Activated CD4-positive, alpha-beta T cell treated with anti-CD3 and anti-CD28 coated beads for 24 hours (primary cell): ENCODE data around the gene GRM4.

Experiments
- DNase-seq, 2 donors: peaks; one replicate each; pipeline ENCODE4 v3.0.0-alpha.2; 2020; ENCODE audit warnings: low read depth in 2 of 2

Gene GRM4

DNA sequence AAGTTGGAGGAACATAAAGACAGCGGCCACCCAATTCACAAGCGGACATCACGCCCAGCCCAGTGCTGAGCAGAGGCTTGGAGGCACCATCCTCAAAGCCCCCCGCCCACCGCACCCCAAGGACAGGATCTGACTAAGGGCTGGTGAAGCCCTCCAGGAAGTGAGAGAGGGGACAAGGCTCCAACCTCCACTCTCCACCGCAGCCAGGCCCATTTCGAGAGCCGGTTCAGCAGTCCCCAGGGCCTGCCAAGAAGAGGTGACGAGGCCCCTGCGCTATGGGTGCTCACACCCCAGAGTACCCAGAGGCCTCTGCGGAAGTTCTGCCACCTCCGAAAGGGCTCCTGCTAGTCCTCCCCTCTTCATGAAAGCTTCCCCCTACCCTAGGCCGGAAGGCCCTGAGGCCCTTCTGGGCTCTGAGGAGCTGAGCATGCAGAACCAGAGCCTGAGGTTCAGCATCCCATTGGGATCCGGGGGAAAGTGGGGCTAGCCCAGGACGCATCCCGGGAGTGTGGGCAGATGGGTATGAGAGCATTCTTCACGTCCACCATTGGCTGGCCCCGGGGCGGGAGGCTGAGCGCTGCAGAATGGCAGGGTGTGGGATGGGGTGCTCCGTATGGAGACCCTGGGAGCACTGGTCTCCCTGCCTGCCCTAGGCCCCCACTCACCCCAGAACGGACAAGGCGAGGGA is 2.5 kb downstream of the GRM4 start:
- DNase-seq, result no peak

DNA sequence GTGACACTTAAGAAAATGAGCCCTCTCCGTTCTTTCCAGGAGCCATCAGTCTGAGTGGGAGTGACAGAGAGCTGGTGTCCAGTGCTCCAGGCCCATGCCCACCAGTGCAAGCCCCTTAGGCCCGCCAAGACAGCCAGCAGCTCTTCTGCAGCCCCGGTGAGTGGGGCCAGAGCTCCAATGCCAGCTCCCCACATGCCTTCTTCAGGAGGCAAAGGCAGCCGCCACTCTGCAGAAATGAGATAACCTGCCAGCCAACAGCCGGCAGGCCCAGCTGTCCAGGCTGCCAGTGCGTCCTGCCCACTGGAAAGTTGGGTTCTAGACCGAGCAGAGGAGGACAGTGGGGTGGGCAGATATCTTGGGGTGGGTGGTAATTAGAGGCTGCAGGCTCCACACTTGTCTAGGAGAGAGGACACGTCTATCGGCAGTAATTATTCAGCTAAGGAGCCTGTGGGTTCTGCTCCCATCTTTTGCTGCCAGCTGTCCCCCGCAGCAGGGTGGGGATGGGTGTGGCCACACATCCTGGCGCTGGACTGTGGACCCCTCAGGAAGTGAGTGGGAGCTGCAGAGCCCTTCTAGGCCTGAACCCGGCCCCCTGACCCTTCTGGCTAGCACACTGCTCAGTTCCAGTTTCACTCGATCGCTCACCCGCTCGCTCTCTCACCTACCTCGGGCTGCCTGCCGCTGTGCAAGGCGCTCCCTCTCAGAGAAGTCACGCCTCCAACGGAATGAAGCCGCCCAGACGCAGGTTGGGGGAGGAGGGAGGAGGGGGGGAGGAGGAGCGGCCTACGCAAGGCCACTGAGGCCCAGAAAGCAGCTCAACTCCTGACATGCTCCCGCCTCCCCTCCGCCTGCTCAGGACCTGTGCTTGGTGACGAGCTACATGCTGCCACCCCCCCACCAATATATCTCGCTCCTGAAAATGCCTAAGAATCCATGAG is 3.6 kb downstream of the GRM4 start:
- DNase-seq, result no peak

DNA sequence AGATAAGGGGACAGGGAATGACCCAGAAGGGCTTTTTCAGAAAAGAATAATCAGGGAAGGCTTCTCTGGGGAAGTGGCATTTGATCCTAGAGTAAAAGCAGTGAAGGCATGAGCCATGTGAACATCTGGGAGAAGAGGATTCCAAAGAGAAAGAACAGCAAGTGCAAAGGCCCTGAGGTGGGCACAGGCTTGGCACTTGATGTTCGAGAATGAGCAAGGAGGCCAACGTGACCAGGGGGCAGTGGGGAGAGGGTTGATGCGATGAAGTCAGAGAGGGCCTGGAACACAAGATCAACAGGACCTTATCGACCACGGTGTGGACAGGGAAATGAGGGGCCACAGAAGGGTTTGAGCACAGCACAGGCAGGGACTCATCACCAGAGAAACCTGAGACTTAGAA is 5.8 kb downstream of the GRM4 start:
- DNase-seq, result no peak

DNA sequence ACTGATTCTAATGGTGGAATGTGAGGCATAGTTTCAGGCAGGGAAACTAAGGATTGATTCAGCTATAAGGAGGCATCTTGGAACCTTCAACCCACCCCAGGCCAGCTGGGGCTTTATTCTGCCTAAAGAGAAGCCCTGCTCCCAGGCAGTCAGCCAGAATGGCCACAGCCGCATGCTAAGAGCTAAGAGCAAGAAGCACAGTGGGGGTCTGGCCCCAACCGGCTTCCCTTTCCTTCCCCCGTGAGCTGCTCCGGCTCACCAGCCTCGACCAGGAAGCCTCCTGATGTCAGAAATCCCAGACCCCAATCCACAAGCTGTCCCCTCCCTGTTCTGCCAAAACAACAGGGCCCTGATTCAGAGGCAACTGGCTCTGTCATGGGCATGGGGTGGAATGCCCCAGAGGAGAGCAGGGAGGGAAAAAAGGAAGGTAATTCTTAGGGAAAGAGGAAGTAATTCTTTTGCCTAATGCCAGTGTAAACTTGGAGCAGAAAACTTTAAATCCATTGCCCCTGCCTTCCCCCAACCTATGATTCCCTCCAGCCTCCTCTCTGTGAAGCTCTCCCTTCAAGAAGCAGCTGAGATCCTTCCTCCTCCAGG is 6.9 kb downstream of the GRM4 start:
- DNase-seq, result no peak

DNA sequence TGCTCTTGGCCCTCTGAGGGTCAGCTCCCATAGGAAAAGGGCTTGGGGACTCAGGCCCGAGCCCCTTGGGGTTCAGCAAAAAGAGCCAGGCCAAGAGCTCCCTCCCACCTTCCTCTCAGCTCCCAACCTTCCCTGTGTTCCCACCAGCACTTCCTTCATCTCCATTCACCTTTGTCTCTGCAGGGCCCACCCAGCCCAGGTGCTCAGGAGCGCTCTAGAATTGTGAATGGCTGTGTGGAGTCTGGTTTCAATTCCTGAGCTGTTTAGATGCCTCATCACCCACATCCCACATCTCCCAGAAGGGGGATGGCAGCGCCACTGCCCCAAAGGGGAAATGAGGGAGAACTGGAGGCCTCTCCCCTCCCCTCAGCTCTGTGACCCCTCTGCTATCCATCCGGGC is 7.7 kb downstream of the GRM4 start:
- no peak for DNase-seq

DNA sequence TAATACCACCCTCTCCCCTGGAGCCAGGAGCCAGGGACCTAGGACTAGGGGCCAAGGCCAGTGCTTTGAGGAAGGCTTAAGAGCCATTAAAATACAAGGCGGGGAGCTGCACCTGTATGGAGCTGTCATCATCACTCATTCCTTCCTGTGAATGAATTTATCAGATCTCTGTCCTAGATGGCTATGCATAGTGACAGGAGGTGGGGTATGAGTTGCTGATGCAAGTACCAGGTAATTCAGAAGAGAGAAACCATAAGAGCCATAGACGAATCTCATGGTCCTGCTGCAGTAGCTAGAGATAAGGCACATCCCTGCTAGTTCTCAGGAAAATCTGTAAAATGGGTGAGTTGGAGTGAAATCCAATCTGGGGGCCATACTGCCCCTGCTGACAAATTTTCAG is 10.3 kb downstream of the GRM4 start:
- no peak for DNase-seq

DNA sequence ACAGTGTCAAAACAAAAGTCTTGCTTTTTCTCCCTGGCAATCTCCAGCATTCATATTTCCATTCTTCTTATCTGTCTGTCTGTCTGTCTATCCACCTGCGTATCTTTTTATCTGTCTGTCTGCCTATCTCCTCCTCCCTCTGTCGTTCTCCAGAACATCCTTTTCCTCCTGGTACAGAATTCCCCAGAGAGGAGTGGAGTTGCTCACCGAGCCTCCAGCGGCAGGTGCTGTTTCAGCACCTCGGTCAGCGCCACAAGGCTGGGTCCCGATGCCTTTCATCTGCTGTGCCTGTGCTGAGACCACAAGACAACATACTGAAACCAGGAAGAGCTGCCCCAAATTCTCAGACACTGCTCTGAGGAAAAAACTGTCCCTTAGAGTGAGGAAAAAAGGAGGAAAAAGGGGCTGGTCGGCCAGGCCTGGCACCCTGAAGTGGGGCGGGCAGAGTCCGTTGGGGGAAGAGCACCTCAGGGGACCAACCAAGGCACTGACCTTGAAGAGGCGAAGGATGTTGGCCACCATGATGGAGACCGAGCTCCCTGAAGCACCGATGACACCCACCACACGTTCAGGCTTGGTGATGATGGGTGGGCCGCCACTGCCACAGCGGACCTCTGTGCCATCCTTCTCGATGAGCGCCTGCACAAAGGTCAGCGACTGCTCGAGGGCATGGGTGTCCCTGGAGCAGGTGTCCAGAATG is 13.3 kb downstream of the GRM4 start:
- DNase-seq, result no peak

DNA sequence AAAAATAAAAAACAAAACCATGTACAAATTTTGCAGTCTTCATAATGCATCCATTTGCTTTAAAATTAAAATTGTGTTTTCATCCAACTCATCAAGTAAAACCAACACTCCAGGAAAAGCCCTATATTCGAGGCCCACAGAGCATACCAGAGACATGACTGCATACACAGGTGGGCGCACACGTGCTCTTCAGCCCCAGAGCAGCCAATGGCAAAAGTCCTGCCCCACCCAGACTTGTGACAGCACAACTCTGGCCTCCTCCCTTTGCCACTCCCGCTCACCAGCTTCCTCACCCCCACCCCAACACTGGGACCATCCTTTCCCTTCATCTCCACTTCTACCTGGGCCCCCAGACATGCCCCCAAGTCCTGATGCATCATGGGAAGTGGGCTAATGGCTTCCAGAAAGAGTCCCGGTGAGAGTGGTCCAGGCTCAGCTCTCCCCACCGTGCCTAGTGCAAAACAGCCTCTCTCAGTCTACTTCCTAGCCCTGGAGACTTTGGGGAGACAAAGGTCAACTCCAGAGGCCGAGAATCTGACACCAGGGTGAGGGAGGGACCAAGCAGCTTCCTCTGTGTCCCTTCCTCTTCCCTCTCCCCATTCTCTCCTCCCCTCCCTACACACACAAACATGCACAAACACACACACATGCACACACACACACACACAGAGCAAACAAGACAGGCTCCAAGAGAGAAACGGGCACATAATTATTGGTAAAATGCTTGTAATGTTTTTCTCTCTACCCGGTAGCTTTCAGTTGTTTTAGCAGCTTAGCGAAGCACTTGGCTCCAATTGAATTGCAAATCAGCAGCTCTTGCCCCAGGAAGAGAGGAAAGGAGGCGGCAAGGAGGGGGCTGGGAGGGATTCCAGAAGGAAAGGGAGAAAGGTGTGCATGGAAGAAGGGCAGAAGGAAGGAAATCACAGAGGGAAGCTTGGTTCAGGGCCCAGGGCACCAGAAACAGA is 14.3 kb downstream of the GRM4 start:
- no peak for DNase-seq

DNA sequence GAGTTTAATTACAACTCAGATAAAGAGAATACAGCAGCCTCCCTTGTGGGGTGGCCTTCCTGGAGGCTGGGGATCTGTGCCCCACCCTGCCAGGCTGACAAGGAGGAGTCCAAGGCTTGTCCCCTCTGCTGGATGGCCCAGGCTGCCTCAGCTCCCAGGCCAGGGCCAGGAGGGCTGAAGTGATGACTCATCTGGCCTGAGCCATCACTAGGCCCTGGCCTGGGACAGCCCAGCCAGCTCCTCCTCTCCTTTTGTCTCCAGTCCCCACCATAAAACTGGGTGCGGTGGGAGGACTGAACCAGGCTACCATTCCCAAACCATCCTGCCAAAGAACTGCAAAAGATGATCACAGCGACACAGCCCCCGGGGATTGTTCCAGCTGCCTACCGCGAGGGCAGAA is 15.0 kb downstream of the GRM4 start:
- DNase-seq, result no peak

DNA sequence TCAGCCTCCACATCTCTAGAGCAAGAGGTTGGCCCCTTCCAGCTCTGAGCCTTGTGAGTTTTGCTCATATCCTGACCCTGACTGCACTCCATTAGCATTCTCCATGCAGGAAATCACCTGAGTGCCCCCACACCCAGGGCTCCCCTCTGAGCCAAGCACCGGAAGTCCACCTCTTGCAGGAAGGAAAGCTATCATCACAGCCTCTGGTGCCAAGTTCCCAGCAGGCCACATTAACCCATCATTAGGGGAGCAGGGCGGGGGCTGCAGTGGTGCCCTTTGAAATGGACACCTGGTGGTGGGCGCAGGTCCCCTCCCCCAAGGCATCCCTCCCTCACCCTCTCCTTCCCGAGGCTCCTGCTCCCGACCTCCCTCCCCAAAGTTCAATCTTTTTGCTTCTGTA is 16.1 kb downstream of the GRM4 start:
- DNase-seq, result no peak

DNA sequence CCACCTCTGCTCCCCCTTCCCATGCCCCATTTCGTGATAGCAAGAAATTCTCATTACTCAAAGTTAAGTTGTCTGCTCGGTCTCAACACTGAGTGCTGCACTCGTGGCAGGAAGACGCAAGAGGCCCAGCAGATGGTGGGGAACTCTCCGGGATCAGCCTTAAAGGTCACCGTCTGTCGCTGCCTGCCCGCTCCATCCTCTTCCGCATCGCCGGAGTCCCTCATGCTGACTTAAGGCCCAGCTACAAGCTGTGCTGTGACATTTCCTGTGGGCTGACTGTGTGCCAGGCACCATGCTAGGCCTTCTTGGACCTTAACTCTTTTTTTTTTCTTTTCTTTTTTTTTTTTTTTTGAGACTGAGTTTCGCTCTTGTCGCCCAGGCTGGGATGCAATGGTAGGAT is 17.8 kb downstream of the GRM4 start:
- DNase-seq, result no peak

DNA sequence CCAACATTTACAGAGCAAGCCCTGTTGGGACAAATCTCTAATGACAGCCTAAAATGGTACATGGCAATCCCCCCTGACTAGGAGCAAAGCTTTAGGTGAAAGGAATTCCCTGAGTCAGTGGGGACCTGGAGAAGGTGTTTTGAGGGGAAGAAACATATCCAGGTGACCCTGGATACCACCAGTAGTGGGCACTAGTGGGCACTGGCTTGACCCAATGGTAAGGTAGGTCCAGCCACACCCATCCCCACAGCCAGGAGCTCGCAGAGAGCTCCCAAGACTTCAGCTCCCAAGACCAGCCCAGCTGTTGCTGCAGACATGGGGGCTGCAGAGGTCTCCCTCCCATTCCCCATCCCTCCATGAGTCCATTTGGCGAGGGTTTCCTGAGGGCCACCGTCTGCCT is 19.5 kb downstream of the GRM4 start:
- no peak for DNase-seq

DNA sequence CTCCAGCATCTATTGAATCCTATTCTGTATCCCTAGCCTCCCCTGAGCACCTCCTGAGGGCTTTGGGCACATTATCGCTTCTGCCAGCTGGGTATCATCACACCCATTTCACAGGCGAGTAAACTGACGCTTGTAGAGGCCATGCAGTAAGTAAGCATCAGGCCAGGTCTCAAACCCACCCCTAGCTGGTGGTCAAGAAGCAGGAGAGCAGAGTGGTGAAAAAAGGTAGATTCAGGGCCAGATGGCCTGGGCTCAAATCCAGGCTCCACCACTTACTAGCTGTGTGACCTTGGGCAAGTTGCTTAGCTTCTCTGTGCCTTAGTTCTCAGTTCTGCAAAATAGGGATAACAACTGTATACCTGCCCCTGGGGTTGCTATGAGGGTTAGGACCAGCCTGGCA is 19.9 kb downstream of the GRM4 start:
- DNase-seq, result no peak

DNA sequence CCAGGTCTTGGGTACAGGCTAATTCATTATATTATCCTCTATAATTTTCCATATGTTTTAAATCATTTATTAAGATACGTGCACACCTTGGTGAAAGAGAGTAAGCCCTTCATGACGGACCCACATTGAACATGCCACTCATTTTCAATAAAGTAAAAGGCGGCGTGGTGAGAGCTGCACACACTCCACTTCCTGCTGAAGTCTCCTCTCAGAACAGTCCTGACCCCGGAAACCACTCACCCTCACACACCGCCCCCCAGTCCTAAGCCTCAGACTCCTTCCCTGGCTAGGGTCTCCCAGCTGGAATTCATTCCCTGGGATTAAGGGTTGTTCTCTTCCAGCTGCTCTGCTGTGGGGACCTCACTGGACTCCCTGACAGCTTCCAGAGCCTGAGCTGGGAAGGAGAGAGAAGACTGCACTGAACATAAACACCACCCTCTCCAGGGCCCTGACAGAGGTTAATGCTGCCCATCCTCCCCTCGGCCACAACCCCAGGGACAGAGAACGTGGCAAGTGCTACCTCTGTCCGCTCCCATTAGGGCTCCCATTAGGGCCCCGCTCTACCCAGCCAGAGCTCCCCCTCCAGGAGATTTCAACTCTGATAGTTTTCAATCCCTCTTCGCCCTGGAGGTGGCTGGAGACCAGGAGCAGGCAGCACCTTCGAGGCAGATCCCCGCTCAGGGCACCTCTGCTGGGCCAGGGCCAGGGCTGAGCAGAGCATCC is 24.8 kb downstream of the GRM4 start:
- DNase-seq, result no peak

DNA sequence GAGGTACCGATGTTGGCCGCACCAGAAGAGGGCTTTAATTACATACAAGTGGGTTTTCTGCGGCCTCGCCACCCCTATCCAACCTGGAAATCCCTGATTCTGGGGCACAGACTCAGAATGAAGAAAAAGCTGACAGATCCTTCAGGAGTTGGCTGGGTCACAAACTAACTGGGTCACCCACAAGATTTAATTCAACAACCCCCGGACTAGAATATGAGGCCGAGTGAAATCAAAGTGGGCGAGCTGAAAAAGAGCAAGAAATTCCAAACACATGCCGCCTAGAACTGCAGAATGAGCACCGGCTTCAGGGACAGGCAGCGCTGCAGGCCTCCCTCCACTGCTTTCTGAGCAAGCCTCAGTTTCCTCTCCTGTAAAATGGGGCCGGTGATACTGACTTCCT is 30.0 kb downstream of the GRM4 start:
- no peak for DNase-seq

DNA sequence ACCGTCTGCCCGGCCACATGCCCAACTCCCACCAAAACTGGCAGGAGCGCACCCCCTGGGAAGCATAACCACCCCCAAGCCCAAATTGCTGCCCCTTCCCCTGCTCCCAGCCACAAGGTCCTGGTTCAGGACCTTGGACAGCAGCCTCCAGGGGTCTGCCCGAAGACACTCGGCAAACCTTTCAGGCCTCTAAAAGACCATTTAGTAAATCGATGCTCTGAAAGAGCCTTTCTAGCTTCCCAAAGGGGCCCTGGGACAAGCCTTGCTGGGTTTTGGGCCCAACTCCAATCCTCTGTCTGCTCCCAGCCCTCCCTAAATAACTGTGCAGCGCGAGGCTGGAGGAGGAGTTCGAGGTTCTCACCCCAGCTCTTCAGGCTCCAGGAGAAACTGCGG is 30.5 kb downstream of the GRM4 start:
- DNase-seq, result no peak

DNA sequence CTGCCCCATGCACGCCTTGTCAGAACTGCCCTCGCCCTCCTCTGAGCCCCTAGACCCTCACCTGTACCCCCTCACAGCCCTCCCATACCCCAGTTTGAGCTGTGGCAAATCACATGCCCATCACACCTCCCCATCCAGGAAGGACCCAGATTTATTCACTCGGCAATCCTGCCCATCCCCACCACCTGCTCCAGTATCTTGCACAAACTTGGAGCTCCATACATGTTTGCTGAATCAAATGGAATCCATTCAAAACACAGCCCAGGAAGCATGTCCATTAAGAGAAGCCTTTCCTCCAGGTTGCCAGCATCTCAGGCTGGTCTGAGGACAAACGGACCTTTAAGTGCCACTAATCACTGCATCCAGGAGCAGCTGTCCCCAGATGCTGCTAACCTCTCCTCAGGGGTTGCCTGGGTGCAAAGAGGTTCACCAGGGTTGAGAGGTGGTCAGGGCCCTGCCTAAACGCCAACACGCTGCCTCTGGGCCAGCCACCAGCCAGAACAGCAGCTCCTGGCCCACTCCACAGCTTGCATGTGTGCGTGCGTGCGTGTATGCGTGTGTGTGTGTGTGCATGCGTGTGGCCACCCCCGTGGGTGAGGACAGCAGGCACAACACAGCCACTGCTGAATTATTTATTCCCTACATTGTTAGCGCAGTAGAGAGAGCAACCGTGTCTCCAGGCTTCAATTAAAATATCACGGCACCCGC is 31.0 kb downstream of the GRM4 start:
- DNase-seq, result no peak

DNA sequence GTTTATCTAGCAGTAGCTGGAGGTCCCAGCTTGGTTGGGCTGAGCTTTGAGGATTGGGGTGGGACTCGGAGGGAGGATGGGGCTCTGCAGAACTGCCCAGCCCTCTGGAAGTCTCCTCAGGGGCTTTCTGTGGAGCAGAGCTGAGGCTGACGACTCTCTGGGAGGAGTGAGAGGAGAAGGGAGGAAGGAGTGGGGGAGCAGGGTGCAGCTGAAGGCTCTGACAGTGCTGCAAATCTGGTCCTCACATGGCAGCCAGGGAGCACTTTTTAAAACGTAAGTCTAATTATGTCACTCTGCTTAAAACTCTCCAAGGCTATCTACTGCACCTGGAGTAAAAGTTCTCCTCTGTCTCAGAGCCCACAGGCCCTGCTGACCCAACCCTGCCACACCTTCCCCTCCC is 32.4 kb downstream of the GRM4 start:
- no peak for DNase-seq

DNA sequence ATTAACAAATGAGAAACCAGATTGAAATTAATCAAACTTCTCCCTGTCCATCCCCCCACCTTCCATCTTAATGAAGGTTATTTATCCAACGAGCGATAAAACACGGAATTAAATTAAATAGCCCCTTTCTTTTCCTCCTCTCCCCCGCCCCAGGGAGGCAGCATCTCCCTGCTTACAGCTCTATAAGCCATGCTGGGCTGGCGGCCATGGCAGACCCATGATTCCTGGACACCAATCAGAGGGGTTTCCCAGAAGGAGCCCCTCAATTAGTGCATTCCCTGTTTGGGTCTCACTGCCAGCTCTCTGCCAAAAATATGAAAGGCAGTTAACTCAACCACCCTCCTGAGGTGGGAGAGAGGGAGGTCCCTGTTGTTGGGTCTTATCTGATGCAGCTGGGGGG is 33.8 kb downstream of the GRM4 start:
- DNase-seq, result no peak

DNA sequence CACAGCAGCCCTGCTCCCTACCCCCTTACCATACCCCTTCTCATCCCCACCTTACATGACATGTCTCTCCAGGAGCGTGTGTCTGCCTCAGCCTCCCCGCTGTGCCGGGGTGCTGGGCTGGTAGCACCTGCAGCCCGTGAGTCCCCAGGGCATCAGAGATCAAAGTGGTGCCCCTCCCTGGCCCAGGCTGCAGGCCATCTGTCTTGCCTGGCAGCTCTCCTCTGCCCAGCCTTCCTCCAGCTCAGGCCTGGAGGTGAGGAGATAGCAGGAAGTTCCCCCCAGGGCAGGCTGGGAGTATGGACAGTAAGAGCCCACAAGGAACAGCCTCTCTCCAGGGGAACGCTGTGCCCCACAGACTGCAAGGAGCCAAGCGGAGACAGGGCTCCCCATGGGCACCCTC is 35.3 kb downstream of the GRM4 start:
- DNase-seq, result no peak
